HL-60 (cell line): ENCODE results near the gene ANGPTL5.

Source experiments
- DNase-seq, 2 experiments: peaks; one replicate each; pipeline ENCODE4 v3.0.0-alpha.2; 2010 to 2020; ENCODE audit warnings: low read depth in 1 of 2, low spot score in 1 of 2
- H3K27ac ChIP-seq: fragments of 250-450 bp; sonication (Bioruptor Pico); replicated peaks from 2 replicates; pipeline ENCODE4 v1.5.1; 2020; ENCODE audit warnings: mild to moderate bottlenecking, moderate library complexity
- H3K27me3 ChIP-seq: fragments of 250-450 bp; sonication (Bioruptor Pico); 2 replicates; pipeline ENCODE4 v1.5.1; 2021; ENCODE audit warnings: mild to moderate bottlenecking, moderate library complexity; ENCODE audit not compliant: insufficient read depth, poor library complexity, severe bottlenecking
- H3K4me3 ChIP-seq: replicated peaks from 2 replicates; pipeline ENCODE4 v1.5.1; 2011; ENCODE audit warnings: mild to moderate bottlenecking, control low read depth, low read length; ENCODE audit not compliant: insufficient read depth
- GABPA ChIP-seq: IDR thresholded peaks from 2 replicates; pipeline ENCODE4 v1.6.1; 2012; ENCODE audit warnings: low read depth
- POLR2AphosphoS5 ChIP-seq: IDR thresholded peaks from 2 replicates; pipeline ENCODE4 v1.6.1; 2012; ENCODE audit warnings: low read depth
- SPI1 ChIP-seq: IDR thresholded peaks from 2 replicates; pipeline ENCODE4 v1.6.1; 2012; ENCODE audit warnings: low read depth, mild to moderate bottlenecking, borderline replicate concordance
- TF ChIP-seq, protein P1 (sequence below): IDR thresholded peaks from one replicate; pipeline ENCODE4 v1.5.1; 2011; ENCODE audit warnings: low read length, control low read depth, inconsistent platforms; ENCODE audit not compliant: insufficient read depth
- TF ChIP-seq, protein P2 (sequence below): IDR thresholded peaks from 2 replicates; pipeline ENCODE4 v1.6.1; 2012; ENCODE audit warnings: low read depth; ENCODE audit not compliant: insufficient replicate concordance

Gene ANGPTL5

DNA sequence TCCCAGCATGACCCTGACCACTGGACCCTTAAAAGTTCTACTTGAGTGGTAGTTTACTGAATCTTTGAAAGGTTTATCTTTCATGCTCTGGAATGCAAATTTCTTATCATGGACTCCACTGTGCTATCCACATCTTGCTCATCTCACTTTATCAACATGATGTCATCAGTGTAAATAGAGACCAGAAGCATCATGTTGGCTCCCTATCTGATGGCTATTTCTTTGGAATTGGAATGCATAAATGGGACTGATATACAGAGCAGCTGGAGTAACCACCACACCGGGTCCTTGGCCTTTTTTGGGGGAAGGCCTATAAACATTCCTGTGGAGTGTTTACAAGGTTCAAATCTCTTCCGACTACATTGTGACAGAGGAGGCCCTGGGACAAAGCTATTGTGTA is 75.6 kb downstream of the ANGPTL5 start:
- DNase-seq: no peak
- Histone ChIP-seq H3K27me3 (no peaks in the 10 kb centered on the region), H3K27ac (no peak overlapping the region), H3K4me3 (no peak overlapping the region)
- TF ChIP-seq, protein P1, sequence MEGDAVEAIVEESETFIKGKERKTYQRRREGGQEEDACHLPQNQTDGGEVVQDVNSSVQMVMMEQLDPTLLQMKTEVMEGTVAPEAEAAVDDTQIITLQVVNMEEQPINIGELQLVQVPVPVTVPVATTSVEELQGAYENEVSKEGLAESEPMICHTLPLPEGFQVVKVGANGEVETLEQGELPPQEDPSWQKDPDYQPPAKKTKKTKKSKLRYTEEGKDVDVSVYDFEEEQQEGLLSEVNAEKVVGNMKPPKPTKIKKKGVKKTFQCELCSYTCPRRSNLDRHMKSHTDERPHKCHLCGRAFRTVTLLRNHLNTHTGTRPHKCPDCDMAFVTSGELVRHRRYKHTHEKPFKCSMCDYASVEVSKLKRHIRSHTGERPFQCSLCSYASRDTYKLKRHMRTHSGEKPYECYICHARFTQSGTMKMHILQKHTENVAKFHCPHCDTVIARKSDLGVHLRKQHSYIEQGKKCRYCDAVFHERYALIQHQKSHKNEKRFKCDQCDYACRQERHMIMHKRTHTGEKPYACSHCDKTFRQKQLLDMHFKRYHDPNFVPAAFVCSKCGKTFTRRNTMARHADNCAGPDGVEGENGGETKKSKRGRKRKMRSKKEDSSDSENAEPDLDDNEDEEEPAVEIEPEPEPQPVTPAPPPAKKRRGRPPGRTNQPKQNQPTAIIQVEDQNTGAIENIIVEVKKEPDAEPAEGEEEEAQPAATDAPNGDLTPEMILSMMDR: no peak
- TF ChIP-seq, protein P2, sequence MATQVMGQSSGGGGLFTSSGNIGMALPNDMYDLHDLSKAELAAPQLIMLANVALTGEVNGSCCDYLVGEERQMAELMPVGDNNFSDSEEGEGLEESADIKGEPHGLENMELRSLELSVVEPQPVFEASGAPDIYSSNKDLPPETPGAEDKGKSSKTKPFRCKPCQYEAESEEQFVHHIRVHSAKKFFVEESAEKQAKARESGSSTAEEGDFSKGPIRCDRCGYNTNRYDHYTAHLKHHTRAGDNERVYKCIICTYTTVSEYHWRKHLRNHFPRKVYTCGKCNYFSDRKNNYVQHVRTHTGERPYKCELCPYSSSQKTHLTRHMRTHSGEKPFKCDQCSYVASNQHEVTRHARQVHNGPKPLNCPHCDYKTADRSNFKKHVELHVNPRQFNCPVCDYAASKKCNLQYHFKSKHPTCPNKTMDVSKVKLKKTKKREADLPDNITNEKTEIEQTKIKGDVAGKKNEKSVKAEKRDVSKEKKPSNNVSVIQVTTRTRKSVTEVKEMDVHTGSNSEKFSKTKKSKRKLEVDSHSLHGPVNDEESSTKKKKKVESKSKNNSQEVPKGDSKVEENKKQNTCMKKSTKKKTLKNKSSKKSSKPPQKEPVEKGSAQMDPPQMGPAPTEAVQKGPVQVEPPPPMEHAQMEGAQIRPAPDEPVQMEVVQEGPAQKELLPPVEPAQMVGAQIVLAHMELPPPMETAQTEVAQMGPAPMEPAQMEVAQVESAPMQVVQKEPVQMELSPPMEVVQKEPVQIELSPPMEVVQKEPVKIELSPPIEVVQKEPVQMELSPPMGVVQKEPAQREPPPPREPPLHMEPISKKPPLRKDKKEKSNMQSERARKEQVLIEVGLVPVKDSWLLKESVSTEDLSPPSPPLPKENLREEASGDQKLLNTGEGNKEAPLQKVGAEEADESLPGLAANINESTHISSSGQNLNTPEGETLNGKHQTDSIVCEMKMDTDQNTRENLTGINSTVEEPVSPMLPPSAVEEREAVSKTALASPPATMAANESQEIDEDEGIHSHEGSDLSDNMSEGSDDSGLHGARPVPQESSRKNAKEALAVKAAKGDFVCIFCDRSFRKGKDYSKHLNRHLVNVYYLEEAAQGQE: no peak
- no peak for TF ChIP-seq POLR2AphosphoS5
- TF ChIP-seq SPI1: no peak
- no peak for TF ChIP-seq GABPA
